Smooth muscle cell of bladder (primary cell): ENCODE data around the gene WNT2. TPM values are rescaled to one million over a fixed set of nuclear protein-coding genes. Genes with fewer than 3 reads are reported as not detected.

Source experiments
- total RNA-seq: library from RNA; depleted of rRNA; stranded (reverse); fragments of >200 nt; gene quantifications from 2 replicates; pipeline ENCODE4 v1.2.3, GENCODE V29; 2014

WNT2 gene
- total RNA-seq: 1.4 and 4.5 TPM in 2 replicates

DNA sequence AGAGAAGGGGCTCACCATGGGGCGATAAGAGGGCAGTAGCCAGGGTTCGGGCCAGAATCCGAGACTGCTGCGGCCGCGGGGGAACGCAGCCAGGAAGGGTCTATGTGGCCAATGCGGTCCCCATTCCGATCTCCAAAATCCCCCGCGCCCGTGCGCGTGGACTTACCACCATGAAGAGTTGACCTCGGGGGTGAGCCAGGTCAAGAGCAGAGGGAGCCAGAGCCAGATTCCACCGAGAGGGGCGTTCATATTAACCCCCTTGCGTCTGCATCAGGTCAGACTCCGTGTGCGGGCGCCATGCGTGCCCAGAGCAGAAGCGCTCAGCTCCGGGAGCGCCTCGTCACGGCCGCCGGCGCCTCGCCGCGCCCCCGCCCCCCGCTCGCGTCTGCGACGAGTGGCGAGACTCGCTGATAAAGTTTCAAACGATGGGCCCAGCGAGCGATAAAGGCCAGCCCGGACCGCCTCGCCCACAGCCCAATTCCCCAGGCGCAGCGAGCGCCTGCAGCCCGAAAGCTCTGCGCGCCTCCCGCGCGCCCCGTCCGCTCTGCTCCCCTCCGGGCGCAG lies at the start of gene WNT2:
WNT2 (minus strand) TSS at position 318 of the 564 bp plus-strand sequence; CDS start at position 249, 69 bp downstream.

Other genes starting within 250 kb of the WNT2 start
- gene ASZ1, start 104.4 kb upstream of the WNT2 start, total RNA-seq: not detected in 2 replicates
- gene CFTR, start 157.0 kb upstream of the WNT2 start, total RNA-seq: 0.14 and 0.55 TPM in 2 replicates